Calu3 (cell line): ENCODE measurements around the gene ARHGAP26. TPM values are rescaled to one million over a fixed set of nuclear protein-coding genes. Genes with fewer than 3 reads are reported as not detected.

Source experiments
- BruUV-seq: library from RNA; stranded (reverse); fragments of 400-500 nt; replicated peaks from 2 replicates; lab custom pipeline; 2021; lab: Mats Ljungman, UMichigan
- CTCF ChIA-PET: fragments of 300-600 bp; sonication (Branson Sonifier 250); formaldehyde crosslinking; loops from one replicate; lab custom pipeline; 2022; ENCODE audit warnings: antibody characterized with exemption; lab: Charles Lee
- DNase-seq: peaks from one replicate; pipeline ENCODE4 v3.0.0; 2022
- H3K27ac Mint-ChIP-seq: one replicate; pipeline ENCODE4 v1.8.0; 2022; ENCODE audit warnings: mixed read lengths; ENCODE audit not compliant: unreplicated experiment
- H3K27me3 Mint-ChIP-seq: one replicate; pipeline ENCODE4 v1.8.0; 2022; ENCODE audit warnings: mixed read lengths; ENCODE audit not compliant: unreplicated experiment
- H3K36me3 Mint-ChIP-seq: one replicate; pipeline ENCODE4 v1.8.0; 2022; ENCODE audit warnings: mild to moderate bottlenecking, moderate library complexity, mixed read lengths; ENCODE audit not compliant: insufficient read depth, unreplicated experiment
- H3K4me1 Mint-ChIP-seq: one replicate; pipeline ENCODE4 v1.8.0; 2022; ENCODE audit warnings: mild to moderate bottlenecking, low read depth, mixed read lengths; ENCODE audit not compliant: unreplicated experiment
- H3K4me3 Mint-ChIP-seq: one replicate; pipeline ENCODE4 v1.8.0; 2022; ENCODE audit warnings: mild to moderate bottlenecking, low read depth, moderate library complexity, mixed read lengths; ENCODE audit not compliant: unreplicated experiment
- H3K9me3 Mint-ChIP-seq: one replicate; pipeline ENCODE4 v1.8.0; 2022; ENCODE audit warnings: low read depth, mixed read lengths; ENCODE audit not compliant: unreplicated experiment
- intact Hi-C: fragments of 100-400 bp; cut with micrococcal nuclease; formaldehyde crosslinking; loops from one replicate; pipeline ENCODE4 v1.10.0; 2022; ENCODE audit not compliant: unreplicated experiment
- total RNA-seq: library from RNA; stranded (reverse); gene quantifications from 2 replicates; pipeline ENCODE4 v1.2.3, GENCODE V29; 2022
- TF ChIP-seq, protein P1 (sequence below): fragments of 200-600 bp; IDR thresholded peaks from one replicate; pipeline ENCODE4 v1.8.0; 2022; ENCODE audit warnings: antibody characterized with exemption; ENCODE audit not compliant: unreplicated experiment

The ARHGAP26 gene
- total RNA-seq, 1 experiment from 2014 or later: 118 TPM

DNA sequence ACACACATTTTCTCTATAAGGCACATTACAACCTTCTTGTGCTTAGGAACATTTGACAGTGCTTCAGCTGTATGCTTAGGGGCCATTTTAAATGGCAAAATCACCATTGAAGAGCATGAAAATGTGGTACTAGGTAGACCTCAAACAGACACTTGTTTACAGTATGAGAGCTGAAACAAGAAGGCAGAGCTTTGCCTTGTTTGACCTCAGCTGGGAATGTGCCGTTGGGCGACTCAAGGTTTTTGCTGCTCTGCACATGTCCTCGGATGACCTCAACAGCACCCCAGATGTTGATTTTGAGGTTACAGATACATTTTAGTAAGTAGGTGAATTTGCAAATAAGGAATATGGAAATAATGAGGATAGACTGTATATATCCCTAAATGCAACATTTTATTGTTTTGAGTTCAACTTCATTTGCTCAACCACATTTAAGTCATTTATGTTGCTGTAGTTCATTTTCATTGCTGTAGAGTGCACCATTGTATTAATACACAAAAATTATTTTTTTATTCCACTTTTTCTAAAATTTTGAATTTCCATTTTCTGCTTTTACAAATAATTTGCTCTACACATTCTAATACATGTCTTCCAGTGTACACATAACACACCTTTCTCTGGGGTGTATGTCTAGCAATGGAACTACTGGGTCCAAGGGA is 426.6 kb downstream of the ARHGAP26 start:
- CTCF ChIA-PET: no interaction called here
- H3K4me3 Mint-ChIP-seq: no peak overlapping the region
- intact Hi-C loops: no loop called here

DNA sequence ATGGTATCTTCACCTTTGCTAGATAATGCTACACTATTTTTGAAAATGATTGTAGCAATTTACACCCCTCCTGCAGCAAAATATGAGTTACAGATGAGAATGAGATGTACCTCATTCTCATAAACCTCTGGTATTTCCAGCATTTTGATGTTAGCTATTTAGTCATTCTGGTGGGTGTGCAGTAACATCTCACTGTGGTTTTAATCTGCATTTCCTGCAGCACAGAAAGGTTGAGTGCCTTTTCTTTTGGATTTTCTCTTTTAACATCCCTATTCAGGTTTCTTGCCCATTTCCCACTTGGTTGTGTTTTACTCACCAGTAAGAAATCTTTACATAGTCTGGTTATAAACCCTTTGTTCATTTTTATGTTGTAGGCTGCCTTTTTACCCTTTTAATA is 427.1 kb downstream of the ARHGAP26 start:
- no peaks in the 10 kb centered on the region for H3K4me1 Mint-ChIP-seq
- no peak overlapping the region for H3K27ac Mint-ChIP-seq
- CTCF ChIA-PET: no interaction called here
- TF ChIP-seq, protein P1, sequence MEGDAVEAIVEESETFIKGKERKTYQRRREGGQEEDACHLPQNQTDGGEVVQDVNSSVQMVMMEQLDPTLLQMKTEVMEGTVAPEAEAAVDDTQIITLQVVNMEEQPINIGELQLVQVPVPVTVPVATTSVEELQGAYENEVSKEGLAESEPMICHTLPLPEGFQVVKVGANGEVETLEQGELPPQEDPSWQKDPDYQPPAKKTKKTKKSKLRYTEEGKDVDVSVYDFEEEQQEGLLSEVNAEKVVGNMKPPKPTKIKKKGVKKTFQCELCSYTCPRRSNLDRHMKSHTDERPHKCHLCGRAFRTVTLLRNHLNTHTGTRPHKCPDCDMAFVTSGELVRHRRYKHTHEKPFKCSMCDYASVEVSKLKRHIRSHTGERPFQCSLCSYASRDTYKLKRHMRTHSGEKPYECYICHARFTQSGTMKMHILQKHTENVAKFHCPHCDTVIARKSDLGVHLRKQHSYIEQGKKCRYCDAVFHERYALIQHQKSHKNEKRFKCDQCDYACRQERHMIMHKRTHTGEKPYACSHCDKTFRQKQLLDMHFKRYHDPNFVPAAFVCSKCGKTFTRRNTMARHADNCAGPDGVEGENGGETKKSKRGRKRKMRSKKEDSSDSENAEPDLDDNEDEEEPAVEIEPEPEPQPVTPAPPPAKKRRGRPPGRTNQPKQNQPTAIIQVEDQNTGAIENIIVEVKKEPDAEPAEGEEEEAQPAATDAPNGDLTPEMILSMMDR: no peak
- H3K27me3 Mint-ChIP-seq: no peaks in the 10 kb centered on the region
- DNase-seq: no peak
- no peak overlapping the region for H3K4me3 Mint-ChIP-seq
- intact Hi-C loops: no loop called here
- no peaks in the 10 kb centered on the region for H3K36me3 Mint-ChIP-seq
- BruUV-seq: no TSS peak
- no peaks in the 10 kb centered on the region for H3K9me3 Mint-ChIP-seq

More for the DNA sequence above, 426.6 kb downstream of the ARHGAP26 start:
- no peak for DNase-seq
- no peaks in the 10 kb centered on the region for H3K27me3 Mint-ChIP-seq
- no TSS peak for BruUV-seq
- no peaks in the 10 kb centered on the region for H3K36me3 Mint-ChIP-seq
- no peaks in the 10 kb centered on the region for H3K9me3 Mint-ChIP-seq
- TF ChIP-seq, protein P1: no peak
- no peaks in the 10 kb centered on the region for H3K4me1 Mint-ChIP-seq
- H3K27ac Mint-ChIP-seq: no peak overlapping the region

DNA sequence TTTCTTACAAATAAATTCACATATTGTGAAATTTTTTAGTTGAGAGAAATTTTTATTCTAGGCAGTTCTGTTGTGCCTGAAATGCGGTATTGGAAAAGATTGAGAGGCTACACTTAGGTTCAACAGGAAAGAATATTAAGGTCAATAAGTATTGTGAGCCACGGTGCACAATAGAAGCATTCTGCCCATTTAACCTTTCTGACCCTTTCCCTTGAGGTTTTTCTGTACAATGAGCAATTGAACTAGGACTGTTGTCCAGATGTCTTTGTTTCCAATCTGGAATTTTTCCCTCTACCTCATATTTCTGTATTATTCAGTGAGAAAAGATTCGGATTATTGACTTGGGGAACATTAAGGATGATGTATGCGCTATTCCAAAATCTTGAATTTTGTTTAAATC is 428.2 kb downstream of the ARHGAP26 start:
- Mint-ChIP-seq H3K4me1 (no peaks in the 10 kb centered on the region), H3K4me3 (no peak overlapping the region), H3K27me3 (no peaks in the 10 kb centered on the region), H3K36me3 (no peaks in the 10 kb centered on the region), H3K9me3 (no peaks in the 10 kb centered on the region), H3K27ac (no peak overlapping the region)
- TF ChIP-seq, protein P1: no peak
- CTCF ChIA-PET: no interaction called here
- no TSS peak for BruUV-seq
- DNase-seq: no peak
- intact Hi-C loops: no loop called here

DNA sequence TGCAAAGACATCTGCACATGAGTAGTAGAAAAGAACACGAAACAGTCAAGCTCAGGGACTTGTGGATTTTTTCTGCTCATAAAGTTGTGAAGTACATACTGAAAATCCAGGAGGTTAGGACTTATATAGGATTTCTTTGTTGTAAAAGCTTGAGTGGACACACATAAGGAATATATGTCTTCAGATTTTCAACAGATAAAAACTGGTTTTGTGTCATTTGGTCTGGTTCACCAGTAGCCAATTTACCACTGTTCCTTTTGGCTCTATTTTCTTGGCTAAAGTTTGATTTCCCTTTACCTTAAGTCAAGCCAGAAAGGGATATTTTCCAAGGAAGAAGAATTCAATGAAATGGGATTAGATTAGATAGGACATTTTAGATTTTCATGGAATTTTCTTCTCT is 429.0 kb downstream of the ARHGAP26 start:
- no TSS peak for BruUV-seq
- no peak overlapping the region for H3K27ac Mint-ChIP-seq
- no peaks in the 10 kb centered on the region for H3K27me3 Mint-ChIP-seq
- H3K4me1 Mint-ChIP-seq: no peaks in the 10 kb centered on the region
- no peak overlapping the region for H3K4me3 Mint-ChIP-seq
- H3K9me3 Mint-ChIP-seq: no peaks in the 10 kb centered on the region
- DNase-seq: no peak
- TF ChIP-seq, protein P1: no peak
- intact Hi-C loops: no loop called here
- CTCF ChIA-PET: no interaction called here
- no peaks in the 10 kb centered on the region for H3K36me3 Mint-ChIP-seq
